Activated gamma-delta T cell (primary cell): ENCODE measurements around the gene GNPAT.
"Not testable (repeated sequence)": the region's sequence is repeated elsewhere in the genome, so short reads cannot be mapped to it uniquely, and the experiment has no call there.

Source experiments
- DNase-seq: peaks from one replicate; lab custom pipeline; 2025; lab: John Stamatoyannopoulos, UW
- total RNA-seq, 2 donors: gene quantifications; one replicate each; lab custom pipeline; 2026; lab: John Stamatoyannopoulos, UW

Gene GNPAT
- 101 to 111 reads per million in 2 donors for total RNA-seq

DNA sequence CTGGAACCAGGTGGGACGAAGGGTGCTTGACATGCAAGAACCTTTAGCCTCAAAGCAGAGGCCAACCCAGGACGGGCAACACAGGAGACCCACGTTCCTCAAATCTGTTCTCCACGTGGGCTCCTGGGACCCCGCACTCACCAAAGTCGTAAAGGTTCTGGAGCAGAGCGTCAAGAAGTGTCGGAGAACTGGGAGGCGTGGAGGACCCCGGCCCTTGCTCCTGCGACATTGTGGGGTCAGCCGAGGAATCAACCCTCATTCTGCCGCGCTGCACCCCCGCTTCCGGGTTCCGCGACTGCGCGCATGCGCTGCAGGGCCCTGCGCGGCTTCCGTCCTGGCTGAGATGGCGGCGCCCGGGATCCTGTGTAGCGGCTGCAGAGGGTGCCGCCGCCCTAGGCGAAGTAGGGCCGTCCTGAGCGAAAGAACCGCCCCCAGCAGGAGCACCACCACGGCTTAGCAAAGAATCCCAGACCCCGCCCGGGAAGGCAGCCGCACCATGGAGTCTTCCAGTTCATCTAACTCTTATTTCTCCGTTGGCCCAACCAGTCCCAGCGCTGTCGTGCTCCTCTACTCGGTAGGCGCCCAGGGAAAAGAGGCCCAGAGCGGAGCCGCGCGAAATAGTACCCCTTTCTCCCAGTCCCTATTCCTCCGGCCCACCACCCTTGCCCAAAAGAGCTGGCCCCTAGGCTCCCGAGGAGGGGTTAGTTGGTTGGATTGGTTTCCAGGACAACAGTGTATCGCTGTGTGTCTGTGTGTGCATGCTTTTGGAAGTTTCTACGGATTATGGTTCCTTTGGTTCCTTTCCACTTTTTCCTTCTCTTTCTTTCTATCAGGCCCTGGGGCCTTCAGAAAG is at the start of gene GNPAT:
TSS of gene GNPAT (plus strand) at position 330 of the 853 bp plus-strand sequence. CDS start at position 497, 167 bp downstream.
- DNase-seq: peak; percentile 82

DNA sequence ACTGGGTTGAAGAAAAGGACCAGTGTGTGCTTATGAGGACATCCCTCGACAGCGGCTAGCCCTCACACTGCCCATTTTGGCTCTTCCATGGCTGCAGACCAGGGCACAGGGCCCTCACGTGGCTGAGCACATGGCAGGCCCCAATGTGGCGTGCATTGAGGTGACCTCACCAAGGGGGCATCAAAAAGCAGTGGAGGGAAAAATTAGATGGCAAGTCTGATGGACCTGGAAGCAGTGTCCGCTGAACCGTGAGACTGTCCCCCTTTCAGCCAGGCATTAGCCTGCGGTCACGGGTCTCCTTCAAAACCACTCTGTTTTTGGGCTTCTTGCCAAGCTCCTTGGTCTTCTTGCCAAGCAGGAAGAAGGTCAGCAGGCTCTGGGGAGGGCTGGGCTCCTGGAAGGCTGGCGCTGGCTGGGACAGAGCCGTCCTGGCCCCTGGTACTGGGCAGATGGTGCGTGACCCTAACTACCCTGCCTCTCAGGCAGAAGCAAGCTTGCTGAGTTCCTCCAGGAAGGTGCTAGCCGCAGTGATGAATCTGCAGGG is 48.3 kb upstream of the GNPAT start:
- DNase-seq: no peak

DNA sequence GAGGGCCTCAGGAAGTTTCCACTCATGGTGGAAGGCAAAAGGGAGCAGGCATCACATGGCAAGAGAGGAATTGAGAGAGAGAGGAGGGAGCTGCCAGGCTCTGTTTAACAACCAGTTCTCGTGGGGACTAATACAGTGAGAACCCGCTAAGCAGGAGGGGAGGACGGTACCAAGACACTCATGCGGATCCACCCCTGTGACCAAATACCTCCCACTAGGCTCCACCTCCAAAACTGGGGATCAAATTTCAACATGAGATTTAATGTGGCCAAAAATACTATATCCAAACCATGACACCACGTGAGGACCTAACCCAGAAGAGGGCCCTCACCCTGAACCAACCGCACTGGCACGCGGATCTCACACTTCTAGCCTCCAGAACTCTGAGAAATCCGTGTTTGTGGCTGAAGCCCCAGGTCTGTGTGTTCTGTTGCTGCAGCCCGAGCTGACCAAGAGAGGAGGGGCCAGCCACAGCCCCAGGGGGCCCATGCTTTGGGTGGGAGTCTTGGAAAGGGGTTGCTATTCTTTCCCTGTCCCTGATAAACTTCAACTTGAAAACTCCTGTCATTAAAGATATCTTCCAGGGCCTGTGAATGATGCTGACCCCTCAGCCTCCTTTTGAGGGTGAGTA is 47.2 kb upstream of the GNPAT start:
- DNase-seq: no peak

DNA sequence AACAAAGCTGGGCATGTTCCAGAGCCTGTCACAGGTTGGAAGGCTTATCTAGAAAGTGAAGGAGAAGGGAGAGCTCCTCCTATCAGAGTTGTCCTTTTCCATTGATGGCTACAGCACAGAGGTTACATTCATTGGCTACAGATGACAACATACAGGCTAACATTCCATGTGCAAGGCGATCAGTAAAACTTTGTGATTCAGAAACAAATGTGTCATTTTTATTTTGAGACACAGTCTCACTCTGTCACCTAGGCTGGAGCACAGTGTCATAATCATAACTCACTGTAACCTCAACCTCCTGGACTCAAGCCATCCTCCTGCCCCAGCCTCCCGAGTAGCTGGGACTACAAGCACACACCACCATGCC is 46.6 kb upstream of the GNPAT start:
- DNase-seq: no peak

DNA sequence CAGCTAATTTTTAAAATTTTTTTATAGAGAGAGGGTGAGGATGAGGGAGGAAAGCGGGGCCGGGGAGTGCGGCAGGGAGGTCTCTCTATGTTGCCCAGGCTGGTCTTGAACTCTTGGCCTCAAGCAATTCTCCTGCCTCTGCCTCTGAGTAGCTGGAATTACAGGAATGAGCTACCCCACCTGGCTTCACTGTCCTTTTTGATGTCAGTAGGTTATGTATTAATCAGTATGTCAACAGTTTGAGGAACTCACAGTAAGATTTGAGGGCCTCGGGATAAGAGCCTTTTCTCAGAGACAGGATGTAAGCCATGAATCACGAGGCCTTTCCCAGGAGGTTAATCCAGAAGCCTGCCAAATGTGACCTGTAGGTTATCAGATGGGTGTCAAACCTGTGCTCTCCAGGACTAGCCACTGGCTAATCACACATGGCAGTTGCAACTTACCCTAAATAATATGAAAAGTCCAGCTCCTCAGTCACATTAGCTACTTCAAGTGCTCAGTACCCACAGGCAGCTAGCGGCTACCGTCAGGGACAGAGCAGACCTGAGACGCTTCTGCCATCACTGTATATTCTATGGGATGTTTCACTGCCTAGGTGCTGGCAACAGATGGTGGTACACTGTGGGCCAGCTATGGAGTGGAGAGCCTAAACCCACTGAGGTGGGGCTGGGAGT is 46.0 kb upstream of the GNPAT start:
- no peak for DNase-seq

DNA sequence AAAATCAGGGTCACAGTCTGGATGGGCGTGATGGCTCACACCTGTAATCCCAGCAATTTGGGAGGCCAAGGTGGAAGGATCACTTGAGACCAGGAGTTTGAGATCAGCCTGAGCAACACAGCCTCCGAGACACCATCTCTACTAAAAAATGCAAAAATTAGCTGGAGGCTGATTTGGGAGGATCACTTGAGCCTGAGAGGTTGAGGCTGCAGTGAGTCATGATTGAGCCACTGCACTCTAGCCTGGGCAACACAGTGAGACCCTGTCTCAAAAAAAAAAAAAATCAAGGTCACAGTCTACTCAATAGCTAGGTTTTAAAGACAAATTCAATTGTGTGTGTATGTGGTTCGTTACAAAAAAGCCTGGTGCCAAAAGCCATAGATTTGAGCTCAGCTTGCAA is 44.7 kb upstream of the GNPAT start:
- DNase-seq: no peak

DNA sequence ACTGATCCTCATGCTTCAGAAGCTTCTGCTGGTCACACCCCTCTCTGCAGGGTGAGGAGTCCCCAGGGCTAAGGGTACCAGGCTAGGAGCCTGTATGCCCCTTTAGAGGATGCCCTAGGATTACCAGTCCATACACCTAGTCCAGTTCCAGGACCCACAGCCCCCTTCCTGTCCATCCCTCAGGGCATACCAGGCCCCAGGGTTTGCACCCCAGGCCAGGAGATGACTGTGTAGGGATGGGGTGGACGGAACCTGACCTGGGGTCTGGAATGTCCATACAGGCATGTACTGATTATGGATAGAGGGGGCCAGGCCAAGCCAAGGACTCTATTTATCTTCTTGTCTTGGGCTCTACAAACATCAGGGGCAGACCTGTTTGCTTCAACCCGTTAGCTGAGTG is 44.3 kb upstream of the GNPAT start:
- DNase-seq: no peak

DNA sequence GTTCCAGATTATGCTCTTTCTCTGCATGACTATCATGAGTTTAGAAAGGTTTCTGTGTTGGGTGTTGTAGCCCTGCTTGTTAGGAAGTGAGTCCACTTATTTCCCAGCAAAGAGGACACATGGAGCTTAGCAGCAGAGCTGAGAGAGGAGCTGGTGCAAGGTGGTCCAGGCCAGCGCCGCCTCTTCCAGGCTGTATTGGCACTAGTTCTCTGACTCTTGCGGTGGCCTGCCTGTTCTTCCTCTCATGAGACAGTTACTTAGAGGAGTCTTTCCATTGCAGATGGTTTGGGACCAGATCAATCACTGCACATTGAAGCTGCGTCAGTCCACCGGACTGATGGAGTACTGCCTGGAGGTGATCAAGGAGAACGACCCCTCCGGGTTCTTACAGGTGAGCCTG is 41.1 kb upstream of the GNPAT start:
- no peak for DNase-seq

DNA sequence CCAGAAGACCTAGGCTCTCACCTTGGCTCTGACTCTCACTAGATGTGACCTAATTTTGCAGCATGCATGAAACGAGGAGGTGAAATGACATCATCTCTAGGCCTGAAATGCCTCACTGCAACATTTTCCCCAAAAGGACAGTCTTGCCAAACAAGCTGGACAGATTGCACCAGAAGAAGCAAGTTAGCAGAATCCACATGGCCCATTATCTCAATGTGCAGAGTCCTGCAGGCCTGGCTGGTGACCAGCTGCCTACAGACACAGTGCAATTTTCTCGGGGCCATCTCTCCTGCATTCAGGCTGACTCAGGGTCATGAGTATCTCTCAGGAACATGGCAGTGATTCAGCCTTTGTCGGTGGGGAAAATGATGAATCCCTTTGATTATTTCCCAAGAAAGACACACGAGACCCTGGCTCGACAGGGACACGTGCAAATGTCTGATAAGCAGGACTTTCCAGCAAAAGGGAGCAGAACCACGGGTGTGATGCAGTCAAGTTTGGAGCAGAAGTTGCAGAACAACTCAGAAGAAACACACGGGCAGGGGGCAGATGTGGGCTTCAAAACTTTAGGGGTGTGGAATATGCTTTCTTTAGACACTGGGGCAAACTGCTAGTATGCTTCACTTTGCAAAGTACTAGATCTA is 40.5 kb upstream of the GNPAT start:
- DNase-seq: no peak

DNA sequence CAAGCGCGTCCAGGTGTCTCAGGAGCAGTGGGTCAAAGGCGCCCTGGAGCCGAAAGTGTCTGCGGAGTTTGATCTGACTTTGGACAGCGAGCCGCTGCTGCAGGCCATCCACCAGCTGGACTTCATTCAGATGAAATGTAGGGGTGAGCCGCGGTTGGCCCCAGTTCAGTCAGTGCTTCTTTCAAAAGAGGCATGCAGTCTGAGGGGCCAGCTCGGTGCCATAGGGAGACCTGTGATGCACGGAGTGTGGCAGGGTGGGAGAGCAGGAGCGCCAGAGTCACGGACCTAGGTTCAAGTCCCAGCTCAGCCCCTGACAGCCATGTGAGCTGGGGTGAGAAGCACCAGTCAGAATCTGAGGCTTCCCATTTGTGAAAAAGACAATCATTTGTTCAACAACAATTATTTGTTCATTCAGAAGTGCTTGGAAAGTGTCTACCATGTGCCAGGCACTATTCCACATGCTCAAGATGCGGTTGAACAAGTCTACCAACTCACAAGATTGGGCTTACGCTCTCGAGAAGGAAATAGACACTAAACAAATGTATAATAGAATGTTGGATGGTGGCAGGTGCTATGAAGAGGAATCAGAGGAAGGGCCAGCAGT is 39.5 kb upstream of the GNPAT start:
- DNase-seq: no peak

DNA sequence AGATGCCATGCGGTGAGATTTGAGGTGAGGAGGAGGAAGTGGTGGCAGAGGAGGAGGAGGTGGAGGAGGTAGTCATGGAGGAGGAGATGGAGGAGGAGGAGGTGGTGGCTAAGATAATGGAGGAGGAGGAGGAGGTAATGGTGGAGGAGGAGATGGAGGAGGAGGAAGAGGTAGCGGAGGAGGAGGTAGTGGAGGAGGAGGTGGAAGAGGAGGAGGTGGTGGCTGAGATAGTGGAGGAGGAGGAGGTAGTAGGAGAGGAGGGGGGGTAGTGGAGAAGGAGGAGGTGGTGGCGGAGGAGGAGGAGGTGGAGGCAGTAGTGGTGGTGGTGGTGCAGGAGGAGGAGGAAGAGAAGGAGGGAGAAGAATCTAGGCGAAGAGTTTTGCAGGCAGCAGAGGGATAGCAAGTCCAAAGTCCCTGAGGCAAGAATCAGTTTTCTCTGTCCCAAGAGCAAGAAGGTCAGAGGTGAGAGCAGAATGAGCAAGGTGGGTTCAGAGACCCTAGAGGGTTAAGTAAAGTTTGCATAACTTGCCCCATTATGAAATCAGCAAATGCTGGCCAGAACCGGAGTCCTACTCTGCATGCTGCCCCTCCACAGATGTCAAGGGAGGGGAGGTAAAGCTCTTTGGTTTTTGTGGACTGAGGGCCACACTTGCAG is 38.9 kb upstream of the GNPAT start:
- DNase-seq: no peak

DNA sequence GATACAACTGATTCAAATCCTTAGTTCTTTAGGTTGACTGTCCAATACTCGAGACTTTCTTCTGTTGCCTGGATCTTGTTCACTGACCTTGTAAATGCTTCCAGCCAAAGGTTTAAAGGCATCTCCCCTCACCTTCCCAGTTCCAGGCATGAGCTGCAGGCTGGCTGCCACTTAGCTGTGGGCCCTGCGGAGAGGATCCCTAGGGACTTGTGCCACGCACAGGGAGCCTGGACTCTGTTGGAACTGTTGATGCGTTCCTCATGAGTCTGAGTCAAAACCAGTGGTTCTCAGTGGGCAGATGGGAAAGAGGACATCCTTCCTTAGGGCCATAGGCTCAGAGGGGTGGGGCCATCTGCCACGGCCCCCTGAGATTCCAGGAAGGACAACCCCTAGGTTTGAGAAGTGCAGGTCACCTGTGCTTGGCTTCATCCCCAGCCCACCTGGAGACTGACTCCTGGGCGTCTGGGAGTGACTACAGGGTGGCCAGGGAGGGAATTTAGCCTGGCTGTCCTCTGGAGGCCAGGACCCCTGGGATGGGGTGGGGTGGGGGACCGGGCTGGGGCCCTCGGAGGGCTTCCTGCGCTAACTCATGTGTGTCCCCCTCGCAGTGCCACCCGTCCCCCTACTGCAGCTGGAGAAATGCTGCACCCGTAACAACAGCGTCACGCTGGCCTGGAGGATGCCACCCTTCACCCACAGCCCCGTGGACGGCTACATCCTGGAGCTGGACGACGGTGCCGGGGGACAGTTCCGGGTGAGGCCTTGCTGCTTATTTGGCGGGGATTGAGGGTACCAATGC is 37.6 kb upstream of the GNPAT start:
- DNase-seq: no peak

DNA sequence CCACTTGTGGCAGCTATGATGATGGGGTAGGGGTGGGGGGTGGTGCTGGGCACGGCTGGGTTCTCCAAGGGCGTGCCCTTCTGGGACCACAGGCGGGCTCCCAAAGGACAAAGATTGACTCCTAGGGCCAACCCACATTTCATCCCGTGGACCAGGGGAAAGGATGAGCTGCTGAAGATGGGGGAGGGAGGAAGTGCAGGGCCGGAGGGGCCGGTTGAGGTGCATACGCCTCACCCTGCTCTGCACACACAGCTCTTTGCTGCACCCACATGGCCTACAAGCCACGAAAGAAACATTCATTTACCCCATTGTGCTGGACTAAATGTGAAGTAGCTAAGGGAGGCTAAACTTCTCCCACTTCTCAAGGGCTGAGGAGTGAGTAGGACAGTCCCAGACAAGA is 34.2 kb upstream of the GNPAT start:
- DNase-seq: no peak

DNA sequence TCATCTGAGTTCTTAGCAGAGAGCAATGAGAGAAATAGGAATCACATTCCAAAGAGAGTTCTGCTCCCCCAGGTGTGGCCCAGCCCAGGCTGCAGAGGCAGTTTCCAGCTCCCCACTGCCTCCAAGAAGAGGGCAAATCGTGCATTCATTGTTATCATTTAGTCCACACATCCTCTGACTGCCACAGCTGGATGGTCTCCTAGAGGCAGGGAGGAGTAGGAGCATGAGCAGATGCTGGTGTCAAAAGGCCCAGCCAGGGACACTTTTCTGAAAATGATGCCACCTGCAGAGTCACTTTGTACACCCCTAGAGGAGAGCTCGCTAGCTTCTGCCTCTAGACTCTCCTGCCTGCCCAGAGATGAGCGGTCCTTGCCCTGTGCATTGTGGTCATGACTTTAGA is 33.6 kb upstream of the GNPAT start:
- no peak for DNase-seq

DNA sequence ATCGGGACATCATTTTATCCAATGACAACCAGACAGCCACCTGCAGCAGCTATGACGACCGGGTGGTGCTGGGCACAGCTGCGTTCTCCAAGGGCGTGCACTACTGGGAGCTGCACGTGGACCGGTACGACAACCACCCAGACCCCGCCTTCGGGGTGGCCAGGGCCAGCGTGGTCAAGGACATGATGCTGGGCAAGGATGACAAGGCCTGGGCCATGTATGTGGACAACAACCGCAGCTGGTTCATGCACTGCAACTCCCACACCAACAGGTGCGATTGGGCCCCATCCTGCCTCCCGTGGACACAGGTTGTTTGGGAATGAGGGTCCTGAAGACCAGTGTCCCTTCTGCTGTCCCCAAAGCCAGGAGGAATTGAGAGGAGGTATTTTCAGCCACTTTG is 32.0 kb upstream of the GNPAT start:
- DNase-seq: no peak

DNA sequence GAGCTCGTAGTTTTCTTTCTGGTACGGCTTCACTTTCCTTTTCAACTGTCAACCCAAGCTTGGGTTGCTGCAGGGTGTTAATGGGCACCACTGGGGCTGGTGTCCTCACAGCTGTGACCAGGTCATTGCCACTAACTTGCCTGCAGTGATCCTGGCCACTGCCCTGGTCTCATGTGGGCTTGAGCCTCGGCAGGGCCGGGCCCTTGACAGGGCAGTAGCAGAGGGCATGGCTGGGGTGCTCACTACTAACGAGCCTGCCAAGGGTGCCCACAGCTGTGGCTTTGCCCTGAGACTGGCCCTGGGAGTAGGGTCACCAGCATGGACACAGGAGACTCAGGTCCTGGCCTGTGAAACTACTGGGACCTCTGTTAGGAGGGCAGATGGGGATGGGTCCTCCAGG is 31.5 kb upstream of the GNPAT start:
- DNase-seq: no peak

DNA sequence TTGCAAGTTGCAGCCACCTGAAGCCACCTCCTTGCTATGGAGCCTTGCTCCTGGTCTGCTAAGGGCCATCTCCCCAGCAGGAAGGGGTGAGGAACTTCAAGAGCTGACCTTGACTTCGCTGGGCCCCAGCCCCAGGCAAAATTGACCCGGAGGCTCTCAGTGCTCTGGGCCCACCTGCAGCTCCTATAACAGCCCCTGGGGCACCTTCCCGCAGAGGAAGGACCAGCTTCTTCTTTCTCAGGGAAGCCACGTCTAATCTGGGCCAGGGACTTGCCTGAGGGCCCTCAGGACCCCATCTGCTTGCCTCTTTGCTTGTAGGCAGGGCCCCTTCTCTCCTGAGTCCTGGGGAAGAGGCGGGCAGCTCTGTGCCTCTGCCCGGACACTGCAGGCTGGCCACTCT is 30.9 kb upstream of the GNPAT start:
- DNase-seq: no peak

DNA sequence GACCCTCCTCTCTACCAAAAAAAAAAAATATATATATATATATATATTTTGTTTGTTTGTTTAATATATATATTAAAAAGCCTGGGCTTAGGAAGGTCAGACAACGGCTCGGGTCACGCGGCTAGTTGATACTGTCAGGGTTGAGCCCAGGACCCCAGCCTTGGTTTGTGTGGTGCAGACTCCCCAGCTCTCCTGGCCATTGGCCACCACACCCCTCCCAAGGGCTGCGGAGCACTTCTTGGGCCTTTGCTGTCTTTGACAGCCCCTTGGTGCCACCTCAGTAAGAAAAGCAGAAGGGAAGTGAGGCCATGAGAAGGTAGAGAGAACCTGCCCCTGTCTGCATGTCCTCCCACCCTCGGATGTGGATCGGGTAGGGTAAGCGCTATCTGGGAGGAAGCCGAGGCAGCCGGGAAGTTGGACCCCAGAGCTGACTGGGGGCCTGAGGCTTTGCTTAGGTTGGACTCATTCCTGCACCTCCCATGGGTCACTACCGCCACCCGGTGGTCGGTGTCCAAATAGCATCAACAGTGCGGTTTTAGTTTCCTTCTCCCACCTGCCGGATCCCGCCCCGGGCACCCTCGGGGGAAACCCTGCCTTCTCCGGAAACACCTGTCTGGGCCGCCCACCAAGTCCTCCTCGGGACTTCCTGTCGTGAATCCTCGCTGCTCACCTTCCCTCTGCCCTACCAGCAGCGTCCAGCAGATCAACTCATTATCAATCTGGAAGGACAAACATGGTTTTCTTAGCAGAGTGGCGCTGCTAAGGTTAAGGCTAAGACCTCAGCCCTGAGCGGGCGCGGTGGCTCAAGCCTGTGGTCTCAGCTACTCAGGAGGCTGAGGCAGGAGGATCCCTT is 29.8 kb upstream of the GNPAT start:
- DNase-seq: peak; percentile 35

DNA sequence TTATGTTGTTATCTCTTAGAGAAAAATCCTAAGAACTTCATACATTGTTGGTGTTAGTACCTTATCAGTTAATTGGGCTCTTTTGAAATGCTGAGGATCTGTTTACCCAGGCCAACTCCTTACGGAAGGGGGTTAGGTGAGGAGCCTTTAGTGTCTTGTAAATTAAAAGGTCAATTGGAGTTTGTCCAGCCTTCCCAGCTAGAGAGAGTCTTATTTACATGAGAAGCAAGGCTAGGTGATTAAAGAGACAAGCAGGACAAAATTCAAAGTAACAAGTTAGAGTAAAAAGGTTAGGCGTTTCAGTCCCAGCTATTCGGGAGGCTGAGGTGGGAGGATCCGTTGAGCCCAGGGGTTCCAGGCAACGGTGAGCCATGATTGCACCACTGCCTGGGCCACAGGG is 28.7 kb upstream of the GNPAT start:
- DNase-seq: not testable (repeated sequence)
